Measurements from ENCODE around the gene MED14.

DNA sequence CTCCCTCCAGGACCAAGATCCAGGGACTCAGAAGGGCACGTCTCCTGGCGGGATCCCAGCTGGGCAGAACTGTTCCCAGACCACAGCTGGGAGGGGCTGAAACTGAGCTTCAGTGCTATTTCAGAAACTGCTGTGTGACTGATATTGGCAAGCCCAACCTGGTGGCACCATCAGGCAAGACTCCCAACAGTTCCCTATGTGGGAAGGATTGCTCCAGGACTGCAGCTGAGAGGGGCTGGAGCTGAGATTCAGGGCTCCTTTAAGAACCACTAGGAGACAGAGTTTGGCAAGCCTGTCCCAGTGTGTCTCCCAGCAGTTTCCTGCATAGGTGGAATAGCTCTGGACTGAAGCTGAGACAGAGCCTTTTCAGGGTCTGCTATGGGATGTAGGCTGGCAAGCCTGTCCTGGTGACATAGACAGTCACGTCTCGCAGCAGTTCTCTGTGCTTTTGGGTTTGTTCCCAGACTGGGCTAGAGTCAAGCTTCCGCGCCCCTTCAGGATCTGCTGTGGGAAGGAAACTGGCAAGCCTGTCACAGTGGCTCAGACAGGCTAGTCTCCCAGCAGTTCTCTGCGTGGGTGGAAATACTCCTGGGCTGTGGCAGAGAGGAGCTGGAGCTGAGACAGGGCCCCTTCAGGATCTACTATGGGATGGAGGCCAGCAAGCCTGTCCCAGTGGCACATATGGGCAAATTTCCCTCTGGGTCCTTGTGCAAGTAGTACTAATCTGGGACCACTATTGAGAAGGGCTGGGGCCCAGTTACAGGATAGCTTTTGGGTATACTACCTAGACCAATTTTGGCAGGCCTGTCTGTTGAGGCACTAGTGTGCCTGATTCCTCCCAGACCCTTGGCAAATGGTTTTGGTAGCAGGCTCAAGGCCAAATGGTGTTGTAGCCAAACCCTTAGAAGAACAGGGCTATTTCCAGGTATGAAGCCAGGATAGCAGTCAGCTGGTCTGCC lies 20.2 kb upstream of the MED14 start:
- no peak for TF ChIP-seq MAZ (IDR thresholded peaks at IDR 0.05; ENCODE audit: borderline replicate concordance, low read depth, low read length)
- TF ChIP-seq CTCF (conservative IDR thresholded peaks at IDR 0.05; ENCODE audit: low read depth, low read length) = no peak
- TF ChIP-seq RAD21 (IDR thresholded peaks at IDR 0.05; ENCODE audit: low read length) = no peak
- TF ChIP-seq POLR2A (IDR thresholded peaks at IDR 0.05; ENCODE audit: low read depth, low read length) = no peak
- no peak for TF ChIP-seq FOS (IDR thresholded peaks at IDR 0.05; ENCODE audit: low read depth, low read length)
- no peak for TF ChIP-seq RFX5 (IDR thresholded peaks at IDR 0.05; ENCODE audit: low read depth, low read length)
- no peak for TF ChIP-seq SMC3 (IDR thresholded peaks at IDR 0.05; ENCODE audit: low read depth, low read length)
- TF ChIP-seq MXI1 (IDR thresholded peaks at IDR 0.05; ENCODE audit: borderline replicate concordance, low read depth, low read length) = no peak
- TF ChIP-seq MAFK (IDR thresholded peaks at IDR 0.05; ENCODE audit: low read depth, low read length) = no peak
- TF ChIP-seq BHLHE40 (IDR thresholded peaks at IDR 0.05; ENCODE audit: low read depth, low read length) = no peak
- TF ChIP-seq, protein P1, sequence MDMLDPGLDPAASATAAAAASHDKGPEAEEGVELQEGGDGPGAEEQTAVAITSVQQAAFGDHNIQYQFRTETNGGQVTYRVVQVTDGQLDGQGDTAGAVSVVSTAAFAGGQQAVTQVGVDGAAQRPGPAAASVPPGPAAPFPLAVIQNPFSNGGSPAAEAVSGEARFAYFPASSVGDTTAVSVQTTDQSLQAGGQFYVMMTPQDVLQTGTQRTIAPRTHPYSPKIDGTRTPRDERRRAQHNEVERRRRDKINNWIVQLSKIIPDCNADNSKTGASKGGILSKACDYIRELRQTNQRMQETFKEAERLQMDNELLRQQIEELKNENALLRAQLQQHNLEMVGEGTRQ (IDR thresholded peaks at IDR 0.05; ENCODE audit: low read depth, low read length) = no peak

Data from IMR-90 (cell line).